WTC11 (cell line): ENCODE data around the gene FGFR3. TPM values are rescaled to one million over a fixed set of nuclear protein-coding genes. Genes with fewer than 3 reads are reported as not detected.

Experiments
- ATAC-seq: fragments of 200-7000 bp; cut with Tn5 transposase; 2 replicates; pipeline ENCODE4 v1.10.0; 2021; ENCODE audit warnings: mild to moderate bottlenecking, moderate library complexity
- CTCF ChIA-PET: fragments of 300-600 bp; sonication (Branson Sonifier 250); formaldehyde crosslinking; loops from one replicate; lab custom pipeline; 2021; ENCODE audit warnings: antibody characterized with exemption; lab: Charles Lee
- POLR2A ChIA-PET: fragments of 350-600 bp; sonication (Branson Sonifier 250); formaldehyde crosslinking; loops from one replicate; lab custom pipeline; 2021; ENCODE audit warnings: antibody characterized with exemption; lab: Charles Lee
- DNase-seq: peaks from one replicate; pipeline ENCODE4 v3.0.0; 2021; ENCODE audit warnings: low spot score
- H3K27ac Mint-ChIP-seq: 2 replicates; pipeline ENCODE4 v1.8.0; 2021; ENCODE audit warnings: mixed read lengths
- H3K27me3 Mint-ChIP-seq: 2 replicates; pipeline ENCODE4 v1.8.0; 2021; ENCODE audit warnings: low read depth, mild to moderate bottlenecking, moderate library complexity, mixed read lengths
- H3K36me3 Mint-ChIP-seq: 2 replicates; pipeline ENCODE4 v1.8.0; 2021; ENCODE audit warnings: mixed read lengths
- H3K4me1 Mint-ChIP-seq: 2 replicates; pipeline ENCODE4 v1.8.0; 2022; ENCODE audit warnings: mixed read lengths
- H3K4me3 Mint-ChIP-seq: 2 replicates; pipeline ENCODE4 v1.8.0; 2021; ENCODE audit warnings: mild to moderate bottlenecking, moderate library complexity, mixed read lengths
- H3K9me3 Mint-ChIP-seq: 2 replicates; pipeline ENCODE4 v1.8.0; 2021; ENCODE audit warnings: mixed read lengths
- ATF6 ChIP-seq: sonication (generic); formaldehyde crosslinking; IDR thresholded peaks from 2 replicates; pipeline ENCODE4 v1.8.1; 2023; ENCODE audit warnings: mild to moderate bottlenecking, missing genetic modification reagents
- CDX4 ChIP-seq: fragments of 250-450 bp; sonication (Bioruptor Pico); IDR thresholded peaks from 2 replicates; pipeline ENCODE4 v1.9.0; 2021; ENCODE audit warnings: moderate library complexity, mild to moderate bottlenecking, inconsistent platforms, borderline replicate concordance
- E2F5 ChIP-seq: sonication (generic); formaldehyde crosslinking; IDR thresholded peaks from 2 replicates; pipeline ENCODE4 v1.8.1; 2022; ENCODE audit warnings: mild to moderate bottlenecking, moderate library complexity, missing genetic modification reagents
- ETV6 ChIP-seq: sonication (generic); formaldehyde crosslinking; IDR thresholded peaks from 2 replicates; pipeline ENCODE4 v1.8.1; 2022; ENCODE audit warnings: mild to moderate bottlenecking, missing genetic modification reagents
- FOXJ3 ChIP-seq: sonication (generic); formaldehyde crosslinking; IDR thresholded peaks from 2 replicates; pipeline ENCODE4 v1.9.0; 2021; ENCODE audit warnings: missing genetic modification reagents, mild to moderate bottlenecking, borderline replicate concordance
- JAZF1 ChIP-seq: fragments of 250-450 bp; sonication (Bioruptor Pico); IDR thresholded peaks from 2 replicates; pipeline ENCODE4 v1.9.0; 2021; ENCODE audit warnings: moderate library complexity, mild to moderate bottlenecking, inconsistent platforms
- KAT7 ChIP-seq: sonication (generic); formaldehyde crosslinking; IDR thresholded peaks from 2 replicates; pipeline ENCODE4 v1.8.1; 2023; ENCODE audit warnings: missing genetic modification reagents, mild to moderate bottlenecking, borderline replicate concordance
- TP53 ChIP-seq: sonication (generic); formaldehyde crosslinking; IDR thresholded peaks from 2 replicates; pipeline ENCODE4 v1.8.1; 2023; ENCODE audit warnings: mild to moderate bottlenecking, missing genetic modification reagents
- ZBTB43 ChIP-seq: sonication (generic); formaldehyde crosslinking; IDR thresholded peaks from 2 replicates; pipeline ENCODE4 v1.8.1; 2023; ENCODE audit warnings: mild to moderate bottlenecking, missing genetic modification reagents
- ZNF281 ChIP-seq: sonication (generic); formaldehyde crosslinking; IDR thresholded peaks from 2 replicates; pipeline ENCODE4 v1.8.0; 2023; ENCODE audit warnings: mild to moderate bottlenecking, missing genetic modification reagents
- ZNF416 ChIP-seq: fragments of 250-450 bp; sonication (Bioruptor Pico); IDR thresholded peaks from 2 replicates; pipeline ENCODE4 v1.9.0; 2021; ENCODE audit warnings: mild to moderate bottlenecking, inconsistent platforms
- ZNF532 ChIP-seq: fragments of 250-450 bp; sonication (Bioruptor Pico); IDR thresholded peaks from 2 replicates; pipeline ENCODE4 v1.9.0; 2021; ENCODE audit warnings: mild to moderate bottlenecking, borderline replicate concordance
- total RNA-seq: library from RNA; stranded (reverse); gene quantifications from 3 replicates; pipeline ENCODE4 v1.2.3, GENCODE V29; 2021
- TF ChIP-seq, protein P1 (sequence below): sonication (generic); formaldehyde crosslinking; IDR thresholded peaks from 2 replicates; pipeline ENCODE4 v1.8.1; 2023; ENCODE audit warnings: mild to moderate bottlenecking, missing genetic modification reagents, borderline replicate concordance
- TF ChIP-seq, protein P2 (sequence below): sonication (generic); formaldehyde crosslinking; IDR thresholded peaks from 2 replicates; pipeline ENCODE4 v1.8.1; 2022; ENCODE audit warnings: missing genetic modification reagents, borderline replicate concordance

FGFR3 gene
- total RNA-seq, 1 experiment from 2014 or later: 19.9 TPM

DNA sequence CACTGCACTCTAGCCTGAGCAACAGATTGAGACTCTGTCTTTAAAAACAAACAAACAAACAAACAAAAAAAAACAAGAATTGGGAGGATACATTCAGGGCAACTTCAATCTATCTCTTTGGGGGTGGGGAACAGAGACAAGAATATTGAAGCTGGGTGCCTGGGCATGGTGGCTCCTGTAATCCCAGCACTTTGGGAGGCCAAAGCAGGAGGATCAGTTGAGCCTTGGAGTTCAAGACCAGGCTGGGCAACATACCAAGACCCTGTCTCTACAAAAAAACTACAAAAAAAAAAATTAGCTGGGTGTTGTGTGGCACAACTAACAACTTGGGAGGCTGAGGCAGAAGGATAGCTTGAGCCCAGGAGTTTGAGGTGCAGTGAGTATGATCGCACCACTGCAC is 61.7 kb downstream of the FGFR3 start (continued):
- TF ChIP-seq ZNF532: no peak
- no peak for TF ChIP-seq CDX4 (CRISPR knock-in tag)
- TF ChIP-seq TP53: no peak
- no peak for TF ChIP-seq ZNF416 (CRISPR knock-in tag)
- no peak for TF ChIP-seq JAZF1 (CRISPR knock-in tag)
- TF ChIP-seq E2F5: no peak
- no peak for TF ChIP-seq ZNF281 (CRISPR knock-in tag)
- TF ChIP-seq, protein P1, sequence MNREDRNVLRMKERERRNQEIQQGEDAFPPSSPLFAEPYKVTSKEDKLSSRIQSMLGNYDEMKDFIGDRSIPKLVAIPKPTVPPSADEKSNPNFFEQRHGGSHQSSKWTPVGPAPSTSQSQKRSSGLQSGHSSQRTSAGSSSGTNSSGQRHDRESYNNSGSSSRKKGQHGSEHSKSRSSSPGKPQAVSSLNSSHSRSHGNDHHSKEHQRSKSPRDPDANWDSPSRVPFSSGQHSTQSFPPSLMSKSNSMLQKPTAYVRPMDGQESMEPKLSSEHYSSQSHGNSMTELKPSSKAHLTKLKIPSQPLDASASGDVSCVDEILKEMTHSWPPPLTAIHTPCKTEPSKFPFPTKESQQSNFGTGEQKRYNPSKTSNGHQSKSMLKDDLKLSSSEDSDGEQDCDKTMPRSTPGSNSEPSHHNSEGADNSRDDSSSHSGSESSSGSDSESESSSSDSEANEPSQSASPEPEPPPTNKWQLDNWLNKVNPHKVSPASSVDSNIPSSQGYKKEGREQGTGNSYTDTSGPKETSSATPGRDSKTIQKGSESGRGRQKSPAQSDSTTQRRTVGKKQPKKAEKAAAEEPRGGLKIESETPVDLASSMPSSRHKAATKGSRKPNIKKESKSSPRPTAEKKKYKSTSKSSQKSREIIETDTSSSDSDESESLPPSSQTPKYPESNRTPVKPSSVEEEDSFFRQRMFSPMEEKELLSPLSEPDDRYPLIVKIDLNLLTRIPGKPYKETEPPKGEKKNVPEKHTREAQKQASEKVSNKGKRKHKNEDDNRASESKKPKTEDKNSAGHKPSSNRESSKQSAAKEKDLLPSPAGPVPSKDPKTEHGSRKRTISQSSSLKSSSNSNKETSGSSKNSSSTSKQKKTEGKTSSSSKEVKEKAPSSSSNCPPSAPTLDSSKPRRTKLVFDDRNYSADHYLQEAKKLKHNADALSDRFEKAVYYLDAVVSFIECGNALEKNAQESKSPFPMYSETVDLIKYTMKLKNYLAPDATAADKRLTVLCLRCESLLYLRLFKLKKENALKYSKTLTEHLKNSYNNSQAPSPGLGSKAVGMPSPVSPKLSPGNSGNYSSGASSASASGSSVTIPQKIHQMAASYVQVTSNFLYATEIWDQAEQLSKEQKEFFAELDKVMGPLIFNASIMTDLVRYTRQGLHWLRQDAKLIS (CRISPR knock-in tag): no peak
- TF ChIP-seq FOXJ3 (CRISPR knock-in tag): no peak
- no peak for TF ChIP-seq ZBTB43

- DNase-seq: no peak
- Mint-ChIP-seq H3K27me3 (peaks cover 41% of the 10 kb centered on the region), H3K27ac (no peak overlapping the region), H3K4me1 (peaks cover 20% of the 10 kb centered on the region), H3K9me3 (no peaks in the 10 kb centered on the region), H3K36me3 (no peaks in the 10 kb centered on the region), H3K4me3 (peak overlapping the region; percentile 76)
- TF ChIP-seq ATF6 (no peak), ETV6 (0 out of 2 replicates have a peak, but pooled peaks have one; percentile 13), KAT7 (no peak)
- TF ChIP-seq, protein P2, sequence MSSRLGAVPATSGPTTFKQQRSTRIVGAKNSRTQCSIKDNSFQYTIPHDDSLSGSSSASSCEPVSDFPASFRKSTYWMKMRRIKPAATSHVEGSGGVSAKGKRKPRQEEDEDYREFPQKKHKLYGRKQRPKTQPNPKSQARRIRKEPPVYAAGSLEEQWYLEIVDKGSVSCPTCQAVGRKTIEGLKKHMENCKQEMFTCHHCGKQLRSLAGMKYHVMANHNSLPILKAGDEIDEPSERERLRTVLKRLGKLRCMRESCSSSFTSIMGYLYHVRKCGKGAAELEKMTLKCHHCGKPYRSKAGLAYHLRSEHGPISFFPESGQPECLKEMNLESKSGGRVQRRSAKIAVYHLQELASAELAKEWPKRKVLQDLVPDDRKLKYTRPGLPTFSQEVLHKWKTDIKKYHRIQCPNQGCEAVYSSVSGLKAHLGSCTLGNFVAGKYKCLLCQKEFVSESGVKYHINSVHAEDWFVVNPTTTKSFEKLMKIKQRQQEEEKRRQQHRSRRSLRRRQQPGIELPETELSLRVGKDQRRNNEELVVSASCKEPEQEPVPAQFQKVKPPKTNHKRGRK: no peak
- ChIA-PET CTCF (interaction anchor here (1.0 to 1.2 kb wide), 3 partner anchors 13 to 88 kb away, joined by 3 to 4 read pairs (median 3); no protein-coding TSS in a partner anchor), POLR2A (interaction anchor here (0.6 to 0.7 kb wide), 2 partner anchors 15 to 19 kb away, joined by 3 to 4 read pairs; no protein-coding TSS in a partner anchor)
- no peak for ATAC-seq
Observed at GRCh38 chr4:1855333-1856070, 62.4 kb downstream of the FGFR3 start.
